Urinary bladder (tissue), 4 donors: ENCODE results near the gene PARG. TPM values are rescaled to one million over a fixed set of nuclear protein-coding genes. Genes with fewer than 3 reads are reported as not detected.
"Not testable (repeated sequence)": the region's sequence is repeated elsewhere in the genome, so short reads cannot be mapped to it uniquely, and the experiment has no call there.

Experiments used
- DNase-seq: peaks from one replicate; pipeline ENCODE4 v3.0.0-alpha.2; 2015; ENCODE audit errors: extremely low spot score
- H3K27ac ChIP-seq: one replicate; pipeline ENCODE4 v1.5.1; 2013; ENCODE audit warnings: low read depth, mild to moderate bottlenecking, moderate library complexity
- H3K36me3 ChIP-seq: one replicate; pipeline ENCODE4 v1.6.1; 2013; ENCODE audit warnings: mild to moderate bottlenecking, moderate library complexity; ENCODE audit not compliant: insufficient read depth
- H3K4me1 ChIP-seq: one replicate; pipeline ENCODE4 v1.6.1; 2013; ENCODE audit warnings: mild to moderate bottlenecking, moderate library complexity; ENCODE audit not compliant: insufficient read depth
- H3K4me3 ChIP-seq: one replicate; pipeline ENCODE4 v1.5.1; 2013; ENCODE audit warnings: low read depth, low read length
- WGBS: extraction: QIAGEN DNeasy Blood & Tissue Kit; methylation state at CpG from one replicate; pipeline ENCODE4 v1.1.7; 2013; 5-methylcytosine and 5-hydroxymethylcytosine counted together
- polyA plus RNA-seq: library from polyadenylated mRNA; stranded (reverse); fragments of 200-250 nt; gene quantifications from one replicate; pipeline ENCODE4 v1.2.3, GENCODE V29; 2013
- total RNA-seq: library from RNA; depleted of rRNA; stranded (reverse); fragments of >200 nt; gene quantifications from one replicate; pipeline ENCODE4 v1.2.3, GENCODE V29; 2014
- donor health status: healthy with polysubstance abuse.
- donor health status: healthy.

PARG gene
- total RNA-seq (65.6 TPM), polyA plus RNA-seq (12.6 TPM)

- not testable (repeated sequence) for H3K36me3 ChIP-seq, H3K27ac ChIP-seq, H3K4me1 ChIP-seq
- under 1% methylated on average over 81 of the region's 81 CpGs for WGBS
- peak within 1 kb of the TSS; percentile 60 for H3K4me3 ChIP-seq
- peak; percentile 15 for DNase-seq
Observed at GRCh38 chr10:49941447-49942338, at the start of gene PARG, which contains the start of gene TIMM23B. Gene PARG, minus strand, starts transcription at chr10:49942027. Its CDS starts 302 bp downstream, at chr10:49941725. Gene TIMM23B, plus strand, starts transcription at chr10:49942053. Its CDS starts 142 bp downstream, at chr10:49942195.

GRCh38 chr10:49988376-49988775, 46.5 kb upstream of the PARG start, which contains the start of gene AGAP6:
Gene AGAP6, plus strand, starts transcription at chr10:49988406. Its CDS starts 310 bp downstream, at chr10:49988716.
- H3K27ac ChIP-seq, DNase-seq, H3K4me3 ChIP-seq, H3K4me1 ChIP-seq, H3K36me3 ChIP-seq: not testable (repeated sequence)
- WGBS: 94% methylated on average over 16 of the region's 18 CpGs

GRCh38 chr10:49987207-49987606, 45.4 kb upstream of the PARG start:
- WGBS: 78% methylated on average over 3 of the region's 3 CpGs
- not testable (repeated sequence) for H3K36me3 ChIP-seq, H3K4me3 ChIP-seq, DNase-seq, H3K27ac ChIP-seq, H3K4me1 ChIP-seq

GRCh38 chr10:49977756-49978155, 35.9 kb upstream of the PARG start:
- not testable (repeated sequence) for H3K27ac ChIP-seq, H3K4me3 ChIP-seq, H3K36me3 ChIP-seq, DNase-seq, H3K4me1 ChIP-seq
- 95% methylated on average over 3 of the region's 3 CpGs for WGBS

- H3K27ac ChIP-seq, H3K36me3 ChIP-seq, DNase-seq, H3K4me1 ChIP-seq, H3K4me3 ChIP-seq: not testable (repeated sequence)
- 92% methylated on average over 3 of the region's 3 CpGs for WGBS
Observed at GRCh38 chr10:49972094-49972493, 30.3 kb upstream of the PARG start.

- WGBS: 79% methylated on average over 2 of the region's 2 CpGs
- H3K4me1 ChIP-seq, DNase-seq, H3K4me3 ChIP-seq, H3K27ac ChIP-seq, H3K36me3 ChIP-seq: not testable (repeated sequence)
Observed at GRCh38 chr10:49971466-49971865, 29.6 kb upstream of the PARG start.

- not testable (repeated sequence) for H3K4me3 ChIP-seq, H3K36me3 ChIP-seq, DNase-seq, H3K4me1 ChIP-seq, H3K27ac ChIP-seq
- 95% methylated on average over 37 of the region's 37 CpGs for WGBS
Observed at GRCh38 chr10:49970331-49970857, 28.6 kb upstream of the PARG start.

GRCh38 chr10:49953122-49953521, 11.3 kb upstream of the PARG start:
- 84% methylated on average over 3 of the region's 3 CpGs for WGBS
- not testable (repeated sequence) for H3K36me3 ChIP-seq, H3K27ac ChIP-seq, H3K4me3 ChIP-seq, DNase-seq, H3K4me1 ChIP-seq

GRCh38 chr10:49952006-49952405, 10.2 kb upstream of the PARG start:
- not testable (repeated sequence) for H3K36me3 ChIP-seq, H3K27ac ChIP-seq, DNase-seq, H3K4me1 ChIP-seq, H3K4me3 ChIP-seq
- 73% methylated on average over 3 of the region's 3 CpGs for WGBS

GRCh38 chr10:49948737-49949136, 6.9 kb upstream of the PARG start:
- not testable (repeated sequence) for H3K4me3 ChIP-seq, H3K27ac ChIP-seq, H3K36me3 ChIP-seq, H3K4me1 ChIP-seq, DNase-seq
- WGBS: 96% methylated on average over 2 of the region's 2 CpGs

GRCh38 chr10:49948142-49948541, 6.3 kb upstream of the PARG start:
- H3K4me1 ChIP-seq, H3K36me3 ChIP-seq, H3K27ac ChIP-seq, H3K4me3 ChIP-seq, DNase-seq: not testable (repeated sequence)
- 98% methylated on average over 1 of the region's 2 CpGs for WGBS

- not testable (repeated sequence) for H3K4me3 ChIP-seq, H3K27ac ChIP-seq, H3K4me1 ChIP-seq, DNase-seq, H3K36me3 ChIP-seq
- WGBS: 90% methylated on average over 2 of the region's 2 CpGs
Observed at GRCh38 chr10:49943607-49944006, 1.8 kb upstream of the PARG start.

- under 1% methylated on average over 12 of the region's 12 CpGs for WGBS
Observed at GRCh38 chr10:49942339-49942705, 495 bp upstream of the PARG start.

More at GRCh38 chr10:49942339-49942705, 495 bp upstream of the PARG start:
- not testable (repeated sequence) for H3K27ac ChIP-seq, H3K4me1 ChIP-seq, DNase-seq, H3K36me3 ChIP-seq
- H3K4me3 ChIP-seq: peak overlapping the region; percentile 60
